HG02870 (cell line): Measurements from ENCODE around the gene SMCO1.
"Not testable (repeated sequence)": the region's sequence is repeated elsewhere in the genome, so short reads cannot be mapped to it uniquely, and the experiment has no call there.

ENCODE experiments used
- ATAC-seq: cut with Tn5 transposase; IDR thresholded peaks from one replicate; pipeline ENCODE4 v1.9.1; 2021; ENCODE audit warnings: mild to moderate bottlenecking, moderate library complexity; ENCODE audit not compliant: unreplicated experiment

Gene SMCO1

DNA sequence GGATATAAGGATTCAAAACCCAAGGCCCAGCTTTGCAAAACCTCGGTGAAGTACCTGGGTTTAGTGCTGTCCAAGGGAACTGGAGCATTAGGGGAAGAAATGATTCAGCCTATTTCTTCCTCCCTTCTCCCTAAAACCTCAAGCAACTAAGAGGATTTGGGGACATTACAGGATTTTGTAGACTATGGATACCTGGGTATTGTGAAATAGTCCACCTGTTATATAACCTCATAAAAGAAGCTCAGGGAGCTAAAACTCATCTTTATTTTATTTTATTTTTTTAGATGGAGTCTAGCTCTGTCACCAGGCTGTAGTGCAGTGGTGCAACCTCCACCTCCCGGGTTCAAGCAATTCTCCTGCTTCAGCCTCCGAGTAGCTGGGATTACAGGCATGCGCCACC is 8.7 kb upstream of the SMCO1 start:
- no peak for ATAC-seq

DNA sequence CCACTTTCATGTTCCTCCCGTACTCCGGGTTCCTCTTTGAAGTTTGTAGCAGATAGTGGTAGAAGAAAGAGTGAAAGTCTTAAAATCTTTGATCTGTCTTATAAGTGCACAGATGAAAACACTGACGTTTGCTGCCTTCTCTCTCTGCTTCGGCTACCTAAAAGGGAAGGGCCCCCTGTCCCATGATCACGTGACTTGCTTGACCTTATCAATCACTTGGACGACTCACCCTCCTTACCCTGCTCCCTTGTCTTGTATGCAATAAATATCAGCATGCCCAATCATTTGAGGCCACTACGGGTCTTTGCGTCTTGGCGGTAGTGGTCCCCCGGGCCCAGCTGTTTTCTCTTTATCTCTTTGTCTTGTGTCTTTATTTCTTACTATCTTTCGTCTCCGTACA is 6.1 kb upstream of the SMCO1 start:
- ATAC-seq, result not testable (repeated sequence)

- no peak for ATAC-seq
Observed at GRCh38 chr3:196519718-196520082, 4.6 kb upstream of the SMCO1 start.

DNA sequence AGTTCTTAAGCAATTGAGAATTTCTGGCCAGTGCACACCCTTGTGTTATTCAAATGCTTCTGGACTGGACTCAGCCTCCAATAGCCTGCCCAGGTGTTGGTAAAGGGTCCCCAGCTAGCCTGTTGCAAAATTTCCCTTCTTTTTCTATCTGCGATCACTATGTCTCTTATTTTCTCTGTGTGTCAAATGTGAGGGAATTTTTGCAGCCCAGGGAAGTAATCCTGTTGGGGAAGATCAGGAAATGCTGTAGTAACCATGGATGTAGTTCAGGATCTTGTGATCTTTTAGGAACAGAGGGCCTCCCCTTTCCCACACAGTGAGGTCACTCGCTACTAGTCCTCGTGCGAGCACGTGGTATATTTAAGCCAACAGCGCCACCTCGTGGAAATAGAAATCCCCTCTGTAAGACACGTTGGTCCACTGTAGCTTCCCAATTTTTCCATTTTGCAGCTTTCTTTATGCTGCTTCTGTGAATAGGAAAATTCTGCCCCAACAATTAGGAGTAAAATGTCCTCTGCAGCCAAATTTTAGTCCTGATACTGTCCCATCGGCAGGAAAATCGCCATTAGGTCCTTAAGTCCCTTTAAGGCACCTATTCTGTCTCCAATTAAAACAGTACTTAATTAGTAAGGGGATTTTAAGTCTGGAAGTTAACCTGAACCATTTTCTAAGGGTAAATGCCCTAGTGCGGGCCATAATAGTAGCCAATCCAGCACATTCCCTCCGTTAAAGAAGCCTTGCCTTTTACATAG is 4.0 kb upstream of the SMCO1 start:
- ATAC-seq, result no peak

DNA sequence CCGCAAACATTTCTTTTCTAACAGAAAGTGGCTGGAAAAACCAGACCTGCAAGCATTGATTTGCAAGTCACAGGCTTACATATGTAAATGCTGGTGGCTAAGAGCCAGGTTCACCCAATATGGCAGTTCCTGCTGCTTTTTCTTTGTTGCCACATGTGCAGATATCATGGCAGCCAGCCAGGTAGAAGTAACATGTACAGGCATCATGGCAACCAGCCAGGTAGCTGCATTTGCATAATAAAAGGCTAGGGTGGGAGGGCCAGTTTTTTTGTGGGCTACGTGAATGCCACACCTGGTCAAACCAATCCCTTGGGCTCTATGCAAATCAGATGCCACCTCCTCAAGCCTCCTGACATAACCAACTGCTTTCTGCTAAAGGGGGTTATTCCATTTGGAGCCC is 2.8 kb upstream of the SMCO1 start:
- ATAC-seq, result no peak

DNA sequence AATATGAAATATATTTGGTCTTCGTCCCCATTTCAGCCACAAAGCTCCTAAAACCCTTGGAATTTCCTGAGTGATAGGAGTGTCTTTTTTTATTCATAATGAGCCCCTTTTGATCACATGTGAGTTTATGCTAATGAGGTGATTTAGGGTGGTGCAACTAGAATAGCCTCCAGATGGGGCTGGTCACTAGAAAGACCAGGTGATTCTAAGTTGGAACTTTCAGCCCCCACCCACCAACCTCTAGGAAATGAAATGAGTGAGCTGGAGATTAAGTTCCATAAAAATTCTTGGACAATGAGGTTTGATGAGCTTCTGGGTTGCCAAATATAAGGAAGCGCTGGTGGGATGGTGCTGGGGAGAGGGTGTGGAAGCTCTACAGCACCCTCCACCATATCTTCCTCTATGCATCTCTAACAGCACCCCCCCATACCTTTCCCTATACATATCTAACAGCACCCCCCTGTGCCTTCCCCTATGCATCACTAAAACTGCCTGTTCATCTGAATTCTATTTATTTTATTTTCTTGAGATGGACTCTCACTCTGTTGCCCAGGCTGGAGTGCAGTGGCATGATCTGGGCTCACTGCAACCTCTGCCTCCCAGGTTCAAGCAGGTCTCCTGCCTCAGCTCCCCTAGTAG is 2.1 kb upstream of the SMCO1 start:
- ATAC-seq, result no peak

DNA sequence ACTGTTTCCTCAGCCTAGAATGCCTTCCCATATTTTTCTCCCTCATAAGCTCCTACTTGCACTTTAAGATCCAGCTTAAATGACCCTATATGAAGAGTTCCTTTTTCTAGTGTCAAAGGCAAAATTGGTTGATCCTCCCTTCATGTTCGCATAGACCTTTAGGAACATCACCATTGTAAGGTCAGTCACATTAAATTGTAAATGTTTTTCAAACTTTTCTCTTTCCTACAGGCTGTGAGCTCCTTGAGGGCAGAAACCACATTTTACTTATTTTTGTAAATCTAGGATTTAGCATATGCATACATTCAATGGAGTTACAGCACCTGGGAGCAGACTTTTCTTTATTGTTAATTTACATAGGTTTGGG is 813 bp downstream of the SMCO1 start:
- no peak for ATAC-seq

DNA sequence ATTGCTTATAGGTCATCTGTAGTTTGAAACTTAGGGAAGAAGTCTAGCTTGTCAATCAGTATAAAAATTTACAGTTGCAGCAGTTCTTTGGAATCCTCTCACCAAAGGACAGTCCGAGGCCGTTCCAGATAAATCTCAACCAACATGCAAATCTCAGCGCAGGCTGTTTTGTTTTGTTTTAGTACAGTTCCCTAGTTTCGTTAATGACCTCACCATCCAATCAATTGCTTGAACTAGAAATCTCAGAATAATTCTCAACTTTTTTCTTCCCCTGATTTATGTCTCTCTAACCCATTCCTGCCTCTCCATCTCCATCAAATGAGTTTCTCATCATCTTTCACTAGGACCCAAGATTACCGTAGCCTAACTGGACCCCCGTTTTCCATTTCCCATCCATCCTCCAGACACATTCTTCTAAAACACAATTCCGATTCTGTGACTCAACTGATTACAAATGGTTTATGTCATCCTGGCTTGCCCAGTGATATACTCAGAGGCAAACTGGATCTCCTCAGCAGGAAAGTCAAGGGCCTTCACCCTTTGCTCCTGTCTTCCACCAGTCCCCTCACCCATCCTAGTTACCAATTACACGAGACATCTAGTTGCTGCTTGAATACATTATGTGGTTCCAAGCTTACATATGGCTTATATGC is 1.3 kb downstream of the SMCO1 start:
- ATAC-seq, result no peak

DNA sequence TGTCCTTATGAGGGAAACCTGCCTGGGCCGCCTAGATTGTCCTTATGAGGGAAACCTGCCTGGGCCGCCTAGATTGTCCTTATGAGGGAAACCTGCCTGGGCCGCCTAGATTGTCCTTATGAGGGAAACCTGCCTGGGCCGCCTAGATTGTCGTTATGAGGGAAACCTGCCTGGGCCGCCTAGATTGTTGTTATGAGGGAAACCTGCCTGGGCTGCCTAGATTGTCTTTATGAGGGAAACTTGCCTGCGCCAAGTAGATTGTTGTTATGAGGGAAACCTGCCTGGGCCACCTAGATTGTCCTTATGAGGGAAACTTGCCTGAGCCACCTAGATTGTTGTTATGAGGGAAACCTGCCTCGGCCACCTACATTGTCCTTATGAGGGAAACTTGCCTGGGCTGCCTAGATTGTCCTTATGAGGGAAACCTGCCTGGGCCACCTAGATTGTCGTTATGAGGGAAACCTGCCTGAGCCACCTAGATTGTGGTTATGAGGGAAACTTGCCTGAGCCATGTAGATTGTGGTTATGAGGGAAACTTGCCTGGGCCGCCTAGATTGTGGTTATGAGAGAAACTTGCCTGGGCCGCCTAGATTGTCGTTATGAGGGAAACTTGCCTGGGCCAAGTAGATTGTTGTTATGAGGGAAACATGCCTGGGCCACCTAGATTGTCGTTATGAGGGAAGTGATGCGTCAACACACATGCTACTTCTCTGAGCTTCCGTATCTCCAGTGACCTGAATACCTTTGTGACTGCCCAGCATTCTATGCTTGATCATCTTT is 3.3 kb downstream of the SMCO1 start:
- ATAC-seq, result not testable (repeated sequence)

- ATAC-seq, result not testable (repeated sequence)
Observed at GRCh38 chr3:196511108-196511507, 4.0 kb downstream of the SMCO1 start.

GRCh38 chr3:196506687-196507086 is 8.5 kb downstream of the SMCO1 start:
- no peak for ATAC-seq

- no peak for ATAC-seq
Observed at GRCh38 chr3:196504556-196504955, 10.6 kb downstream of the SMCO1 start.

GRCh38 chr3:196504077-196504398 is 11.1 kb downstream of the SMCO1 start:
- ATAC-seq, result not testable (repeated sequence)

DNA sequence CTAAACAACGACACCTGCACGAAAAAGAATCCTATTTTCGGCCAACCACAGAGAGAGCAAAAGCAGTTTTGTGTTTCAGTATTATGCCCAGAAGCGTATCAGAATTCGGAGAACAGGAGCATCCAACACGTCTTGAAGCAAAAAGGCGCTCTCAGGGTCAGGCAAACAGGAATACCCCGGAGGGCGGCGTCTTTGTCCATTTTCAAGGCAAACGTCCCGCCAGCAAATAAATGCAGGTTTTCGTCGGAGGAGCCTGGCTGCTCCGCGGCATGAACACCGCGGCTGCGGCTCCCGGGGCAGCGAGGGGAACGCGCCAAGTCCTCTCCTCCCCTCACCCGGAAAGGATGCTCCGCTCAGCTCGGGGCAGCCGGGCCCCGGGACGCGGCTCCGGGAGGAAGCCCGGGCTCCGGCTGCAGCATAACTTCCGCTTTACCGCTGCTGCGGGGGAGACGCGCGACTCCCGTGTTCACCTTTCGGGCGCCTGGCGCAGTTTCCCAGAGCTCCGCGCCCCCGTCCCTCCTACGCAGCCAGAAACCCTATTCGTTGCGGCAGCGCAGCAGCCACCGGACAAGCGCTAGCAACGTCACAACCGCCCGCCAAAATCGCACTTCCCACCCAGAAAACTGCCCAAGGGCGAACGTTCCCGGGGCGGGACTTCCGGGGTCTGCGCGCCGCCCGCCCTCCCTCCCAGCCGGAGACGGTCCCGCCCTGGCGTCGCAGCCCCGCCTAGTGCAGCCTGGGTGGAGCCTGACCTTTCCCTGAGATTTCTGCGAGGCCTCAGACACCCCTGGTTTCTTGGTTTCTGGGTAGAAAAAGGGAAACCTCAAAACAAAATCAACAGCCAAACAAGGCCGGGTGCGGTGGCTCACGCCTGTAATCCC is 11.7 kb downstream of the SMCO1 start, which contains the start of gene RNF168:
Gene RNF168, minus strand, starts transcription at position 573 of the 881 bp plus-strand sequence. CDS start 595 bp downstream, outside the sequence.
- ATAC-seq, result peak; percentile 78

- ATAC-seq, result no peak
Observed at GRCh38 chr3:196502775-196503195, 12.4 kb downstream of the SMCO1 start.

- no peak for ATAC-seq
Observed at GRCh38 chr3:196501316-196502044, 13.7 kb downstream of the SMCO1 start.

DNA sequence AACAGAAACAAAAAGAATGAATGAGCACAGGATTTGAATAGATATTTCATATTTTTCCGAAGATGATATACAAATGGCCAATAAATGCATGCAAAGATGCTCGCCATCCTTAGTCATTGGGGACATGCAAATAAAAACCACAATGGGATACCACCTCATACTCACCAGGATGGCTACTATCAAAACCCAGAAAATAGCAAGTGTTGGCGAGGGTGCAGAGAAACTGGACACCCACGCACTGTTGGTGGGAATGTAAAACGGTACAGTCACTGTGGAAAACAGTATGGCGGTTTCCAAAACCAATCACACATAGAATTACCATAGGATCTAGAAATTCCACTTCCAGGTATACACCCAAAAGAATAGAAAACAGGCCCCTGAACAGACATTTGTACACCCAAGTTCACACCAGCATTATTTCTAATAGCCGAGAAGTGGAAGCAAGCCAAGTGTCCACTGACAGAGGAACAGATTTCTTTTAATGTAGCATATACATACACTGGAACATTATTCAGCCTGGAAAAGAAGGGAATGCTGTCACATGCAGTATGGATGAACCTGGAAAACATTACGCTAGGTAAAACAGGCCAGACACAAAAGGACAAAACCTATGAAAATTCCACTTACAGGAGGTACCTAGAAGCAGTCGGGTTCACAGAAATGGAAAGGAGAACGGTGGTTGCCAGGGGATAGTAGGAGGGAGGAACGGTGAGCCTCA is 15.2 kb downstream of the SMCO1 start:
- ATAC-seq, result no peak

DNA sequence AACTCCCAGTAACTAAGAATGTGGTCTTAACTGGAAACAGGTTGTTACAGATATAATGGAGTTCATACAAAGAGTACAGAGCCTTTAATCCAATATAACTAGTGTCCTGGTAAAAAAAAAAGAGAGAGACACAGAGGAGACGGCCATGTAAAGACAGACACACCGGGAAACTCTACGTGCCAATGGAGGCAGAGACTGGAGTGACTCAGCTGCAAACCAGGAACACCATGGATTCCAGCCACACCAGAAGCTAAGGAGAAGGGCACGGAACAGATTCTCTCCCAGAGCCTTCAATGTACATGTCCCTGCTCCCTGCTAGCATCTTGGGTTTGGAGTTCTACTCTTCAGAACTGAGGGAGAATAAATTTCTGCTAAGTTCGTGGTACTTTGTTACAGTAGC is 16.1 kb downstream of the SMCO1 start:
- ATAC-seq, result no peak

DNA sequence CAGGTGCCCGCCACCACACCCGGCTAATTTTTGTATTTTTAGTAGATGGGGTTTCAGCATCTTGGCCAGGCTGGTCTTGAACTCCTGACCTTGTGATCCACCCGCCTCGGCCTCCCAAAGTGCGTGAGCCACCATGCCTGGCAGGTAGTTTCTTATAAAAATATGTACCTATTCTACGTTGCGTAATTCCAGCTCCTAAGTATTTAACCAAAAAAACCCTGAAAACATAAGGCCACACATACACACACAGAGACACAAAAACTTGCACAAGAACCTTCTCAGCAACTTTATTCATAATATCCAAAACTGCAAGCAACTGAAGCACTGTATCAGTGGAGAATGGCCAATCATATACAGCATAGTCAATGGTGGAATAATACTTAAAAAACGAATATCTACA is 16.8 kb downstream of the SMCO1 start:
- no peak for ATAC-seq
